Kidney (tissue), 14 donors: Measurements from ENCODE around the gene GLP2R. TPM values are rescaled to one million over a fixed set of nuclear protein-coding genes. Genes with fewer than 3 reads are reported as not detected.

ENCODE experiments used
- DNase-seq, 5 donors: peaks; one replicate each; pipeline ENCODE4 v3.0.0-alpha.2; 2013 to 2020
- FAIRE-seq: peaks from 2 replicates; lab custom pipeline; 2012; peaks lifted over from hg19 to GRCh38; lab: Jason Lieb, UNC
- H3K27ac ChIP-seq, 2 donors: one replicate each; pipeline ENCODE4 v1.7.0; 2013; ENCODE audit warnings: low read depth in 2 of 2, low read length in 2 of 2, inconsistent platforms in 1 of 2
- H3K27me3 ChIP-seq: one replicate; pipeline ENCODE4 v1.7.1; 2013; ENCODE audit warnings: low read length, inconsistent platforms; ENCODE audit not compliant: control insufficient read depth, insufficient read depth
- H3K36me3 ChIP-seq, 3 donors: one replicate each; pipeline versions ENCODE4 v1.7.0 to v1.7.1; 2013; ENCODE audit warnings: low read length in 3 of 3, control low read depth in 1 of 3, inconsistent platforms in 1 of 3; ENCODE audit not compliant: insufficient read depth in 3 of 3, control insufficient read depth in 2 of 3
- H3K4me1 ChIP-seq, 3 donors: one replicate each; pipeline versions ENCODE4 v1.7.0 to v1.7.1; 2013; ENCODE audit warnings: low read length in 3 of 3, inconsistent platforms in 1 of 3, low read depth in 1 of 3; ENCODE audit not compliant: control insufficient read depth in 2 of 3, insufficient read depth in 2 of 3
- H3K4me3 ChIP-seq, 3 donors: one replicate each; pipeline versions ENCODE4 v1.7.0 to v1.8.1; 2013; ENCODE audit warnings: low read length in 3 of 3, control low read depth in 1 of 3, inconsistent platforms in 1 of 3
- H3K9ac ChIP-seq, 3 donors: one replicate each; pipeline versions ENCODE4 v1.7.0 to v1.7.1; 2013; ENCODE audit warnings: low read length in 3 of 3, control low read depth in 1 of 3, inconsistent platforms in 1 of 3
- H3K9me3 ChIP-seq, 3 donors: one replicate each; pipeline versions ENCODE4 v1.7.0 to v1.7.1; 2013; ENCODE audit warnings: low read length in 3 of 3, control low read depth in 1 of 3, inconsistent platforms in 1 of 3; ENCODE audit not compliant: control insufficient read depth in 2 of 3, insufficient read depth in 1 of 3
- CTCF ChIP-seq: IDR thresholded peaks from 3 replicates; pipeline ENCODE4 v1.5.1; 2012; ENCODE audit warnings: mild to moderate bottlenecking, moderate library complexity, borderline replicate concordance; ENCODE audit not compliant: insufficient read depth; ENCODE audit errors: extremely low read depth
- intact Hi-C: fragments of 100-400 bp; cut with DNase I; formaldehyde crosslinking; loops from one replicate; pipeline ENCODE4 v1.11.1; 2022
- polyA plus RNA-seq: library from polyadenylated mRNA; stranded (reverse); fragments of 350-450 nt; fragmentation: Illumina TruSeq; extraction: RNeasy Lipid Tissue Mini Kit (QIAGEN cat#74804); gene quantifications from one replicate; pipeline ENCODE4 v1.2.3, GENCODE V29; 2014; ENCODE audit warnings: low read depth, low replicate concordance; ENCODE audit not compliant: insufficient read depth
- total RNA-seq: library from RNA; stranded (reverse); fragmentation: NEBNext Ultra II Directional; extraction: Animal tissue kit (Norgen Biotek cat#: 25700); gene quantifications from one replicate; pipeline ENCODE4 v1.2.1, GENCODE V29; 2021
- donor health status: control.
- donor health status: control.
- donor health status: control.
- donor health status: control.
- donor health status: control.
- donor health status: DM: yes; HTN: yes; CAD: no.
- donor health status: Normal renal cell carcinoma (clear cell type).

The GLP2R gene
- total and polyA plus RNA-seq, 2 donors from 2014 or later, result not detected

GRCh38 chr17:9897372-9897968 lies 71.7 kb downstream of the GLP2R start:
- no peaks in the 10 kb centered on the region for H3K4me1 ChIP-seq
- no peak overlapping the region for H3K4me3 ChIP-seq
- H3K9ac ChIP-seq, result no peak overlapping the region
- peaks cover 0 to 4% (median 0%) of the 10 kb centered on the region in 3 donors for H3K9me3 ChIP-seq
- no peaks in the 10 kb centered on the region for H3K27me3 ChIP-seq
- intact Hi-C loops, result no loop called here
- no peak overlapping the region for H3K27ac ChIP-seq
- peak in 1 of 5 donors; percentile 63 for DNase-seq
- no peak for TF ChIP-seq CTCF
- H3K36me3 ChIP-seq, result no peaks in the 10 kb centered on the region
- FAIRE-seq, result no peak

GRCh38 chr17:9898812-9899211 lies 73.1 kb downstream of the GLP2R start:
- Histone ChIP-seq H3K9me3 (peaks cover 0 to 4% (median 0%) of the 10 kb centered on the region in 3 donors), H3K4me1 (no peaks in the 10 kb centered on the region), H3K36me3 (no peaks in the 10 kb centered on the region), H3K27ac (no peak overlapping the region), H3K9ac (no peak overlapping the region), H3K4me3 (no peak overlapping the region), H3K27me3 (no peaks in the 10 kb centered on the region)
- no peak for DNase-seq
- no peak for FAIRE-seq
- TF ChIP-seq CTCF, result no peak
- intact Hi-C loops, result no loop called here

GRCh38 chr17:9899280-9900043 lies 73.7 kb downstream of the GLP2R start:
- no peak for DNase-seq
- Histone ChIP-seq H3K27me3 (no peaks in the 10 kb centered on the region), H3K4me1 (no peaks in the 10 kb centered on the region), H3K4me3 (no peak overlapping the region), H3K27ac (no peak overlapping the region), H3K9ac (no peak overlapping the region), H3K9me3 (peaks cover 0 to 4% (median 0%) of the 10 kb centered on the region in 3 donors), H3K36me3 (no peaks in the 10 kb centered on the region)
- FAIRE-seq, result no peak
- no peak for TF ChIP-seq CTCF
- intact Hi-C loops, result no loop called here
